ENCODE results near the gene PLCB3.

PLCB3 gene

DNA sequence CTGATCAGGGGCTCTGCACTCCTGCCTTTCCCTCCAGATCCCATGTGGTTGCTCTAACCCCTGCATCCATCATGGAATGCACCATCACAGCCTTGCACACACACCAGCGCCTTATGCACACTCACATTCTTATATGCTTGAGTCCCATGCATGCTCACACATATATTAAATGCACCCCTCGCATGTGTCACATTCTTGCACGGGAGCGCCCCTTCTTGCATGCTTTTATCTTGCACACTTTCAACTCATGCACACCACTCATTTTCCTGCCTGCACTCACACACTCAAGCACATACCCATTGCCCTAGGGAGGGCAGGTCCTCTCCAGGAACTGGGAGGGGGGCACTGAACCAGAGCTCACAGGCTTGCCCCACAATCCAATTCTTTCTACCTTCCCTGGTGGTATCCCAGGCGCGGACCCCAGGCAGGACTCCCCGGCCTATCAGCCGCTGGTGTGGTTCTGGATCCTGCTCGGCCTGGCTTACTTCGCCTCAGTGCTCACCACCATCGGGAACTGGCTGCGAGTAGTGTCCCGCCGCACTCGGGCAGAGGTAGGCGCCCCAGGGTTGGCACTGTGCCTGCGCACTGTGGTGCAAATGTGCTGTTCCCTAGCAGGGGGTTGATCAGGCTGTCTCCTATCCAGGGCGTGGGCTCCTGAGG, 46.5 kb downstream of the PLCB3 start:
- H3K4me3 ChIP-seq (ENCODE audit: low read depth, low read length) = no peak overlapping the region
- TF ChIP-seq, protein P1, sequence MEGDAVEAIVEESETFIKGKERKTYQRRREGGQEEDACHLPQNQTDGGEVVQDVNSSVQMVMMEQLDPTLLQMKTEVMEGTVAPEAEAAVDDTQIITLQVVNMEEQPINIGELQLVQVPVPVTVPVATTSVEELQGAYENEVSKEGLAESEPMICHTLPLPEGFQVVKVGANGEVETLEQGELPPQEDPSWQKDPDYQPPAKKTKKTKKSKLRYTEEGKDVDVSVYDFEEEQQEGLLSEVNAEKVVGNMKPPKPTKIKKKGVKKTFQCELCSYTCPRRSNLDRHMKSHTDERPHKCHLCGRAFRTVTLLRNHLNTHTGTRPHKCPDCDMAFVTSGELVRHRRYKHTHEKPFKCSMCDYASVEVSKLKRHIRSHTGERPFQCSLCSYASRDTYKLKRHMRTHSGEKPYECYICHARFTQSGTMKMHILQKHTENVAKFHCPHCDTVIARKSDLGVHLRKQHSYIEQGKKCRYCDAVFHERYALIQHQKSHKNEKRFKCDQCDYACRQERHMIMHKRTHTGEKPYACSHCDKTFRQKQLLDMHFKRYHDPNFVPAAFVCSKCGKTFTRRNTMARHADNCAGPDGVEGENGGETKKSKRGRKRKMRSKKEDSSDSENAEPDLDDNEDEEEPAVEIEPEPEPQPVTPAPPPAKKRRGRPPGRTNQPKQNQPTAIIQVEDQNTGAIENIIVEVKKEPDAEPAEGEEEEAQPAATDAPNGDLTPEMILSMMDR (IDR thresholded peaks at IDR 0.05; ENCODE audit: low read depth, low read length) = no peak
- DNase-seq (ENCODE audit: low read depth, low spot score) = no peak
- in situ Hi-C loops (cut with HindIII; ENCODE audit: low sequenced_read_pairs) = no loop called here

DNA sequence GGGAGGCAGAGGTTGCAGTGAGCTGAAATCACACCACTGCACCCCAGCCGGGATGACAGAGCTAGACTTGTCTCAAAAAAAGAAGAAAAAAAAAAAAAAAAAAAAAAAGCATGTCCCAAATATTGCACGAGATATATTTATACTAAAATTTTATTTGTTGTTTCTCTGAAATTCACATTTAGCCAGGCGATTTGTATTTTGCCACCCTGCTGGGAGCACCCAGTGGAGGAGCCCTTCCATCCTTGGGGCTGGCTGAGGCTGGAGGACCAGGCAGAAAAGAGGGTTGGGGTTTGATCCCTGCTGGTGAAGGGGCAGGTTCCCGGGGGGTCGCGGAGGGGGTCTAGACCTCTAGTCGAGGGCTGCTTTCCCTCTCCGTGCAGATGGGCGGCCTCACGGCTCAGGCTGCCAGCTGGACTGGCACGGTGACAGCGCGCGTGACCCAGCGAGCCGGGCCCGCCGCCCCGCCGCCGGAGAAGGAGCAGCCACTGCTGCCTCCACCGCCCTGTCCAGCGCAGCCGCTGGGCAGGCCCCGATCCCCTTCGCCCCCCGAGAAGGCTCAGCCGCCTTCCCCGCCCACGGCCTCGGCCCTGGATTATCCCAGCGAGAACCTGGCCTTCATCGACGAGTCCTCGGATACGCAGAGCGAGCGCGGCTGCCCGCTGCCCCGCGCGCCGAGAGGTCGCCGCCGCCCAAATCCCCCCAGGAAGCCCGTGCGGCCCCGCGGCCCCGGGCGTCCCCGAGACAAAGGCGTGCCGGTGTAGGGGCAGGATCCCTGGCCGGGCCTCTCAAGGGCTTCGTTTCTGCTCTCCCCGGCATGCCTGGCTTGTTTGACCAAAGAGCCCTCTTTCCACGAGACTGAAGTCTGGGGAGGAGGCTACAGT, 47.9 kb downstream of the PLCB3 start:
- H3K4me3 ChIP-seq (ENCODE audit: low read depth, low read length) = no peak overlapping the region
- TF ChIP-seq, protein P1 (IDR thresholded peaks at IDR 0.05; ENCODE audit: low read depth, low read length) = no peak
- no peak for DNase-seq (ENCODE audit: low read depth, low spot score)
- in situ Hi-C loops (cut with HindIII; ENCODE audit: low sequenced_read_pairs) = no loop called here

DNA sequence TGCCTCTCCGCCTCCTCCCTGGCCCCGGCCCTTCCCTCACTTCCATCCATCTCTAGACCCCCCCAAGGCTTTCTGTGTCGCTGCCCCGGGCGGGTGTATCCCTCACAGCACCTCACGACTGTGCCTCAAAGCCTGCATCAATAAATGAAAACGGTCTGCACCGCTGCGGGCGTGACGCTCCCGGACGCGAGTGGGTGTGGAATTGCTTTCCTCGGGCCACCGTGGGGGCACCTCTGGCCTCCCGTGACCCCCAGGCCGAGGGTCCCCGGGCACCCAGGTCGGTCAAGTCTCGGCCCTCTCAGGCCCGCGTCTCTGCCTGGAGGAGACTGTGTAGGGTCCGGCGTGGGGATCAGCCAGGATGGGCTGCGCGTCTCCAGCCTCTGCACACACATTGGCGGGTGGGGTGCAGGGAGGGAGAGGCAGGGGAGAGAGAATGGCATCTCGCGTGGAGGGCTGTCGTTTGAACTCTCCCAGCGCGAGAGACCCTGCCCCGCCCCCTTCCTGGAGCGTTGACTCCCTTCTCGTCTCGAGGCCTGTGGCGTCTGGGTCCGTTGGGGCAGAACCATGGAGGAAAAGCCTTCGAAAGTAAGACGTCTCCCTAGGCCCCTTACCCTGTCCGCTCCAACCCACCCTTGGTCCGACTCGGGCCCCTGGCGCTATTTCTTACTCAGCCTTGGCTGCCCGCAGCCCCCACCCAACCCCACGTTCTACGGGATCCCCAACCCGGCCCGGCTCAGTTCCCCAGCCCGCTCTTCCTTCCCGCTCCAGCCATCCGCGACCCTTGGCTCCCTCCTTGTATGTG, 48.7 kb downstream of the PLCB3 start, which contains the start of gene CATSPERZ:
Gene CATSPERZ (plus strand): TSS at position 512 of the 802 bp plus-strand sequence. CDS start 53 bp downstream, at position 565.
- in situ Hi-C loops (cut with HindIII; ENCODE audit: low sequenced_read_pairs) = no loop called here
- peak within 1 kb of the TSS; percentile 21 for H3K4me3 ChIP-seq (ENCODE audit: low read depth, low read length)
- TF ChIP-seq, protein P1 (IDR thresholded peaks at IDR 0.05; ENCODE audit: low read depth, low read length) = no peak
- DNase-seq (ENCODE audit: low read depth, low spot score) = no peak

DNA sequence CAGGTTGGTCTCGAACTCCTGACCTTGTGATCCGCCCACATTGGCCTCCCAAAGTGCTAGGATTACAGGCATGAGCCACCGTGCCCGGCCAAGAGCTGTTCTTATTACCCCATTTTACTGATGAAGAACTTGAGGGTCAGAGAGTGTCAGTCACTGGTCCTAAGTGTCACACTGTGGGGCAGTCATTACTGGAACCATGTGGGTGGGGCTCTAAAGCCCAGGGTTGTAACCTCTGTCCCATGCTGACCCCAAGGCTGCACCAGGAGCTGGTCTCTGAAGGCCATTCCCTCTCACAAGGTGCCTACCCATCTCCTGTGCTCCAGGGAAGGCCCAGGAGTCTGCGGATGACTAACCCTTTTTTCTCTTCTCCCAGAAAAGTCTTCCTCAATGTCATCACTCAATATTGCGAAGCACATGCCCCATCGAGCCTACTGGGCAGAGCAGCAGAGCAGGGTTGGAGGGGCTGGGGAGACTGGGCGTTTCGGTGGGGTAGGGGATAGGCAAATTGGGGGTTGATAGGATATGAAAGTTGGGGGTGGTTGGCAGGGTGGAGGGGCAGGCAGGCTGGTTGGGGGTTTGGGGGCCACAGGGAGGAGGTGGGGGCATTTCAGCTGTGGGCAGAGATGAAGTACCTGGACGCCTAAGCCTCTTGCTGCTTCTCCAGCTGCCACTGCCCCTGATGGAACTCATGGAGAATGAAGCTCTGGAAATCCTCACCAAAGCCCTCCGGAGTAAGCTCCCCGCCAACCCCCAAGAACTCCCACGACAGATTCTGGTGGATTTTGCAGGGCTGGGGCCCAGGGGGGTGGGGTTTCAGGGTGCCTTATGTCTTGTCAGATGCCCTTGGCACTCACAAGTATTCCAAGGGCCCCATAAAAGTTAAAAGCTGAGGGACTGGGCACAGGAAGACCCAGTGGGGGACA, 52.0 kb downstream of the PLCB3 start:
- no peak for DNase-seq (ENCODE audit: low read depth, low spot score)
- in situ Hi-C loops (cut with HindIII; ENCODE audit: low sequenced_read_pairs) = no loop called here
- H3K4me3 ChIP-seq (ENCODE audit: low read depth, low read length) = no peak overlapping the region
- TF ChIP-seq, protein P1 (IDR thresholded peaks at IDR 0.05; ENCODE audit: low read depth, low read length) = no peak

DNA sequence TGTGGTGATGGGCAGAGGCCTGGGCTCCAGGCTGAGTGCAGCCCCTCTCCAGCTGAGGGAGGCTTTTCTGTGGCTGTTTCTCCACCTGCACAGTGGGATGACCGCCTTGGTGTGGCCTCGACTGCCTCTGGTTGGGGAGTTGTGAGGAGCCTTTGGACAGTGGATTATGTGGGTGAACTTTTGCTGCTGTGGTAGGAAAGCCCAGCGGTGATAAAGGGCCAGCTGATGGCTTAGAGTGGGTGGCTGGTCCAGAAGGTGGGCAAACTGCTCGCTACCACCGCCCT, 52.6 kb downstream of the PLCB3 start:
- H3K4me3 ChIP-seq (ENCODE audit: low read depth, low read length) = no peak overlapping the region
- in situ Hi-C loops (cut with HindIII; ENCODE audit: low sequenced_read_pairs) = no loop called here
- no peak for DNase-seq (ENCODE audit: low read depth, low spot score)
- TF ChIP-seq, protein P1 (IDR thresholded peaks at IDR 0.05; ENCODE audit: low read depth, low read length) = no peak
